H1 (cell line): ENCODE results near the gene GRAMD4.

Experiments
- CHD1 ChIP-seq: IDR thresholded peaks from 2 replicates; pipeline ENCODE4 v1.6.1; 2012; ENCODE audit warnings: low read depth, low read length, improper control_type of control experiment
- CHD2 ChIP-seq: IDR thresholded peaks from 2 replicates; pipeline ENCODE4 v1.6.1; 2012; ENCODE audit warnings: low read length, improper control_type of control experiment
- EP300 ChIP-seq, 2 experiments: IDR thresholded peaks; 1 replicate in 1 of 2; 2 replicates in 1 of 2; pipeline ENCODE4 v1.6.1; 2011 to 2012; ENCODE audit warnings: low read depth in 2 of 2, low read length in 2 of 2, mild to moderate bottlenecking in 2 of 2, borderline replicate concordance in 1 of 2, inconsistent platforms in 1 of 2, moderate library complexity in 1 of 2
- EZH2 ChIP-seq: fragments of 200-600 bp; sonication (generic); IDR thresholded peaks from 2 replicates; pipeline ENCODE4 v1.7.1; 2012; ENCODE audit warnings: low read depth, mild to moderate bottlenecking, moderate library complexity, low read length, inconsistent platforms; ENCODE audit not compliant: severe bottlenecking
- FOSL1 ChIP-seq: IDR thresholded peaks from 2 replicates; pipeline ENCODE4 v1.6.1; 2011; ENCODE audit warnings: mild to moderate bottlenecking, low read depth, low read length, moderate library complexity; ENCODE audit not compliant: insufficient read depth
- JUND ChIP-seq: IDR thresholded peaks from 2 replicates; pipeline ENCODE4 v1.6.1; 2011; ENCODE audit warnings: mild to moderate bottlenecking, improper control_type of control experiment, low read length
- POLR2AphosphoS5 ChIP-seq: IDR thresholded peaks from 2 replicates; pipeline ENCODE4 v1.6.1; 2011; ENCODE audit warnings: low read depth, low read length
- RBBP5 ChIP-seq: IDR thresholded peaks from 2 replicates; pipeline ENCODE4 v1.7.1; 2012; ENCODE audit warnings: low read depth, mild to moderate bottlenecking, inconsistent platforms, low read length, moderate library complexity, borderline replicate concordance
- SP2 ChIP-seq: IDR thresholded peaks from 2 replicates; pipeline ENCODE4 v1.6.1; 2012; ENCODE audit warnings: mild to moderate bottlenecking, low read length, inconsistent platforms
- YY1 ChIP-seq: IDR thresholded peaks from 2 replicates; pipeline ENCODE4 v1.6.1; 2011; ENCODE audit warnings: low read depth, mild to moderate bottlenecking, low read length
- TF ChIP-seq, protein P1 (sequence below): IDR thresholded peaks from 2 replicates; pipeline ENCODE4 v1.6.1; 2011; ENCODE audit warnings: low read length, improper control_type of control experiment
- TF ChIP-seq, protein P2 (sequence below), 3 experiments: IDR thresholded peaks; 1 replicate in 2 of 3; 2 replicates in 1 of 3; pipeline versions ENCODE4 v1.5.1 to v1.6.1; 2011; ENCODE audit warnings: low read length in 3 of 3, mild to moderate bottlenecking in 3 of 3, inconsistent platforms in 2 of 3, low read depth in 1 of 3, moderate library complexity in 1 of 3; ENCODE audit not compliant: insufficient read depth in 1 of 3; ENCODE audit errors: control extremely low read depth in 1 of 3

DNA sequence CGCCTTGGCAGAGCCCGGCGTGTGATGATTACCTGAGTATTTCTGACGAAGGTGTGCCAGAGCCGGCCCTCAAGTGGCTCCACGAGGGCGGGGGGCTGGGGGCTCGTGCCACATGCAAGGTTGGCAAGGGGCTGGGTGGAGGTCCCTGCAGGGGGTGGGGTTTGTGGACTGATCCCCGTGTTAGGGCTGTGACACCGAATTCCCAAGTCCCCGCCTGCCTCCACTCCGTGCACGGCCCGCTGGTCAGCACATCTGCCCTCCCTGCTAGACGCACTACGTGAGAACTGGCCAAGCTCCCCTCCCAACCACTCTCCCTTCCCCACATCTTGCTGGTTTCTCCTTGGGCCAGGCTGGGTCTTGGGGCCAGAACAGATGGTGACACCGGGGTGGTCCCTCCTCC lies 34.2 kb downstream of the GRAMD4 start:
- TF ChIP-seq YY1 (no peak), POLR2AphosphoS5 (no peak), RBBP5 (no peak), CHD2 (no peak), CHD1 (no peak), JUND (no peak), EP300 (IDR thresholded peaks at IDR 0.05; ENCODE audit: borderline replicate concordance in 1 of 2, low read depth in 2 of 2, low read length in 2 of 2) (no peak), FOSL1 (no peak), EZH2 (no peak), SP2 (no peak)
- TF ChIP-seq, protein P1, sequence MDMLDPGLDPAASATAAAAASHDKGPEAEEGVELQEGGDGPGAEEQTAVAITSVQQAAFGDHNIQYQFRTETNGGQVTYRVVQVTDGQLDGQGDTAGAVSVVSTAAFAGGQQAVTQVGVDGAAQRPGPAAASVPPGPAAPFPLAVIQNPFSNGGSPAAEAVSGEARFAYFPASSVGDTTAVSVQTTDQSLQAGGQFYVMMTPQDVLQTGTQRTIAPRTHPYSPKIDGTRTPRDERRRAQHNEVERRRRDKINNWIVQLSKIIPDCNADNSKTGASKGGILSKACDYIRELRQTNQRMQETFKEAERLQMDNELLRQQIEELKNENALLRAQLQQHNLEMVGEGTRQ = no peak
- TF ChIP-seq, protein P2, sequence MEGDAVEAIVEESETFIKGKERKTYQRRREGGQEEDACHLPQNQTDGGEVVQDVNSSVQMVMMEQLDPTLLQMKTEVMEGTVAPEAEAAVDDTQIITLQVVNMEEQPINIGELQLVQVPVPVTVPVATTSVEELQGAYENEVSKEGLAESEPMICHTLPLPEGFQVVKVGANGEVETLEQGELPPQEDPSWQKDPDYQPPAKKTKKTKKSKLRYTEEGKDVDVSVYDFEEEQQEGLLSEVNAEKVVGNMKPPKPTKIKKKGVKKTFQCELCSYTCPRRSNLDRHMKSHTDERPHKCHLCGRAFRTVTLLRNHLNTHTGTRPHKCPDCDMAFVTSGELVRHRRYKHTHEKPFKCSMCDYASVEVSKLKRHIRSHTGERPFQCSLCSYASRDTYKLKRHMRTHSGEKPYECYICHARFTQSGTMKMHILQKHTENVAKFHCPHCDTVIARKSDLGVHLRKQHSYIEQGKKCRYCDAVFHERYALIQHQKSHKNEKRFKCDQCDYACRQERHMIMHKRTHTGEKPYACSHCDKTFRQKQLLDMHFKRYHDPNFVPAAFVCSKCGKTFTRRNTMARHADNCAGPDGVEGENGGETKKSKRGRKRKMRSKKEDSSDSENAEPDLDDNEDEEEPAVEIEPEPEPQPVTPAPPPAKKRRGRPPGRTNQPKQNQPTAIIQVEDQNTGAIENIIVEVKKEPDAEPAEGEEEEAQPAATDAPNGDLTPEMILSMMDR (IDR thresholded peaks at IDR 0.05; ENCODE audit: control extremely low read depth in 1 of 3, insufficient read depth in 1 of 3, low read depth in 1 of 3, low read length in 3 of 3) = no peak
